Esophagus muscularis mucosa (tissue), 3 donors: Measurements from ENCODE around the gene EZR.

Source experiments
- CTCF ChIP-seq, 3 experiments: fragments of 200-600 bp in 2 of 3; fragments of 450-650 bp in 1 of 3; sonication (generic) in 2 of 3; IDR thresholded peaks; one replicate each; pipeline ENCODE4 v1.5.1; 2017 to 2019; ENCODE audit warnings: antibody characterized with exemption in 3 of 3, mild to moderate bottlenecking in 2 of 3, moderate library complexity in 1 of 3
- POLR2AphosphoS5 ChIP-seq, 2 donors: sonication (generic); formaldehyde crosslinking; IDR thresholded peaks; one replicate each; pipeline ENCODE4 v1.6.1; 2017; ENCODE audit warnings: antibody characterized with exemption in 2 of 2

- TF ChIP-seq CTCF (IDR thresholded peaks at IDR 0.05) (no peak), POLR2AphosphoS5 (IDR thresholded peaks at IDR 0.05) (no peak)
These were observed 93.5 kb downstream of the EZR start for GRCh38 chr6:158725704-158726103.
